ENCODE measurements around the gene GID8.

Gene GID8

GRCh38 chr20:62991196-62991807, 53.4 kb downstream of the GID8 start:
- DNase-seq = no peak

DNA sequence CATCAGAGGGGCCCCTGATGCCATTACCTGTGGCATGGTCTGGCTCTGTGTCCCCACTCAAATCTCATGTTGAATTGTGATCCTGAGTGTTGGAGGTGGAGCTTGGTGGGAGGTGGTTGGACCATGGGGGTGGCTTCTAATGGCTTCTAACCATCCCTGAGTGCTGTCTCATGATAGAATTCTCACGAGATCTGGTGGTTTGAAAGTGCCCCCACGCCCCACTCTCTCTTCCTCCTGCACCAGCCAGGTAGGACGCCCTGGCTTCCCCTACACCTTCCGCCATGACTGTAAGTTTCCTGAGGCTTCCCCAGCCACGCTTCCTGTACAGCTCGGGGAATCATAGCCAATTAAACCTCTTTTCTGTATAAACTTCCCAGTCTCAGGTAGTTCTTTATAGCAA, 53.9 kb downstream of the GID8 start:
- DNase-seq = no peak

DNA sequence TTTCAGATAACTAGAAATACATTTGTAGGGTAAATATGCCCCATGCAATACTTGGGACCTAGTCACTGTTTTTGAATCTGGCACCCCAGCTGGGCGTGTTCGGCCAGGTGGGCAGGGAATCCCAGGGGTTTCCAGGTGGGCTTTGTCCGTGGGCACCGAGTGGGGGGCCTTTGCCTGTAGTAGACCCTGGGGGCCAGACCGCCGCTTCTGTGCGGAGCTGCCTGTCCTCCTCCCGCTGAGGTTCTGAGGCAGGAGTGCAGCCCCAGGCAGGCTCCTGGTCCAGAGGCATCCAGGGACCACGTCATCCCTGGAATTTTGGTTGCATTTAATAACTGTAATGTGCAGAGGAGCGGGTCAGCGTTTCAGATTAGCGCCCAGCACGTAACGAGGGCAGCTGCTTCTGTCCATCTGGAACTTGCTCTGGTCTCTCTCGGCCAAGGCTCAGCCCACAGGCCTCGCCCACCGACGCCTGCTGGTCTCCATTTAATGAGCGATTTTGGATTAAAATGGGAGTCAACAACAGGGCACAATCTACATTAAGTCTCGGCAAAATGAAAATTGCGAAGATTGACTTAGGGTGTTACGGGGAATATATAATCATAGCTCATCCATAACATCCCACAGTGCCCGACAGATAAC, 56.0 kb downstream of the GID8 start:
- DNase-seq = no peak

DNA sequence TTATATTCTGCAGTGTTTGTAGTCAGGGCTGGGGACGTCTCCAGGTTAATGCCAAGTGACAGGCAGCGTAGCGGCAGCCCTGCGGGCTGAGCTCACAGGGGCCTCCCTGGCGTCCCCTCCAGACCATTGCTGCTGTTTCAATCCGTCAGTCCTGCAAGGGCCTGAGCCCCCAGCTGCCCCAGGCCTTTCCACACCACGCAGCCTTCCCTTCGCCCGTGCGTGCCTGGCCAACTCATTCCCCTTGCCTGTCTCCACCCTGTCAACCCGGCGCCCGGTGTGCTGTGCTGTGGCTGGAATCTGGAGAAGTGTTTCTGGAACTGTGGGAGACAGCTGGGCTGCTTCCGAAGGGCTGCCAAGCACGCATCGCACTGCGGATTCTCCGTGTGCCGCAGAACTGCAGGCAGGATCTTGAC, 56.9 kb downstream of the GID8 start:
- no peak for DNase-seq

- DNase-seq = no peak
Observed at GRCh38 chr20:62995481-62995880, 57.5 kb downstream of the GID8 start.

DNA sequence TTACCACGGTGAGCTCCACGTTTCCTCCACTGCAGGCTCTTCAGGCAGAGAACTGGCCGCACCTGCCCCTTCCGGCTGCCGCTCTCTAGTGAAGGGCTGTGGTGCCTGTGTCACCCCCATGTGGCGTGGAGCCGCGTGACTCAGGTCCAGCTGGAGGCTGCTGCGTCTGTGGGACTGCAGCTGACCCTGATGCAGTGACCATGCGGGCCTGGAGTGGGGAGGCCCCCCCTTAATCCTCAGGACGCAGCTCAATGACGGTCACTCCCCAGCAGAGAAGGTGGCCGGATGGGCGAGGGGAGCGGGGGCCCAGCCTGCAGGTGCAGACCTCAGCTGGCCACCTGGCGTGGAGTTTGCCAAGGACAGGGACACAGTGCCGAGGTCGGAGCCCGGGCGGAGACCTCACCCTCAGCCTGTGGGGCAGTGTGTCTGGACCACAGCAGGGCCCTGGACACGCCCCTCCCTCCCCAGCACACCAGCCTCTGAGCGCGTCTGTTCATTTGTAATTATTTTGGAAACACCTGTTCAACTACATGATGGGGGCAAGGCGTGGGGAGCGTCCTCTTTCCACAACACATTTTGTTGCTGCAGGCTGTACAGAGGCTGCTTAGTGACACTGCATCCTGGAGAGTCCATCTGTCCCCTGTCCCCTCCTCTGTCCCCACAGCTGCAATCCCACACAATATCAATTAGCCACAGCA, 58.1 kb downstream of the GID8 start:
- DNase-seq = no peak

- DNase-seq = no peak
Observed at GRCh38 chr20:62996596-62996982, 58.6 kb downstream of the GID8 start.

DNA sequence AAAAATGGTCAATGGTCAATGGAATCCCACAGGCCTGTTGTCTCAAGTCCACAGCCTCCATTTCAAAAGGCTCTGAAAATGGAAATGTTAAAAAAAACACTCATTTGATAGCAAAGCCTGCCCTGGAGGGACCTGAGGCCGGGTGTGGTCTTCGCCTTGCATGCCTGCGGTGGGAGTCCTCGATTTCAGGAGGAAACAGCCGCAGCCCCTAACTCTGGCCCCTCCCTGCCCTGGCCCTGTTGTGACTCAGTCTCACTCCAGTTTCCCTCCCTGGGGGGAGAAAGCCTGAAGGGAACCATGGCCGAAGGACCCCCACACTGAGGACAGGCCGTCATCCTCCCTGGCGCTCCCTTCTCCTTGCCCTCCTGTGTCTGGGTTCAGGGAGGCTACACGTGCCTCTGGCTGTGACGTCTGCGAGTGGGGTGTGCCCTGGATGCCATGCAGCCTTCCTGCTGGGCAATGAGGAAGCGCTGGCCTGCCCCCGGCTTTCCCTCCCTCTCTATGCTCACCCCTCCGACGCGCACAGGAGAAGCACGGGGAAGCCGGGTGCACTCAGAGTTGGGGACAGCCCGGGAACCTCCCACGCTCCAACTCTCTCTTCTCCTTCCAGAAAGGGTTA, 59.6 kb downstream of the GID8 start:
- DNase-seq = no peak

Data from stimulated activated CD8-positive, alpha-beta memory T cell treated with anti-CD3 and anti-CD28 coated beads, Interleukin-4, amount 100 ng/mL, for 48 hours (primary cell).